Retinal pigment epithelial cell (primary cell): ENCODE data around the gene SAP25.

ENCODE experiments used
- DNase-seq: peaks from one replicate; pipeline ENCODE4 v3.0.0-alpha.2; 2010; ENCODE audit warnings: low read depth
- H3K4me3 ChIP-seq: 2 replicates; pipeline ENCODE4 v1.5.1; 2011; ENCODE audit warnings: mild to moderate bottlenecking, low read length, control low read depth, moderate library complexity
- CTCF ChIP-seq: conservative IDR thresholded peaks from 2 replicates; pipeline ENCODE4 v1.5.1; 2011; ENCODE audit warnings: low read depth, low read length, control low read depth, inconsistent platforms

Gene SAP25

GRCh38 chr7:100580466-100581283 lies 7.0 kb upstream of the SAP25 start:
- no peak overlapping the region for H3K4me3 ChIP-seq
- no peak for DNase-seq
- TF ChIP-seq CTCF = no peak

- no peak for DNase-seq
- no peak for TF ChIP-seq CTCF
- no peak overlapping the region for H3K4me3 ChIP-seq
Observed at GRCh38 chr7:100578246-100579183, 4.8 kb upstream of the SAP25 start.

DNA sequence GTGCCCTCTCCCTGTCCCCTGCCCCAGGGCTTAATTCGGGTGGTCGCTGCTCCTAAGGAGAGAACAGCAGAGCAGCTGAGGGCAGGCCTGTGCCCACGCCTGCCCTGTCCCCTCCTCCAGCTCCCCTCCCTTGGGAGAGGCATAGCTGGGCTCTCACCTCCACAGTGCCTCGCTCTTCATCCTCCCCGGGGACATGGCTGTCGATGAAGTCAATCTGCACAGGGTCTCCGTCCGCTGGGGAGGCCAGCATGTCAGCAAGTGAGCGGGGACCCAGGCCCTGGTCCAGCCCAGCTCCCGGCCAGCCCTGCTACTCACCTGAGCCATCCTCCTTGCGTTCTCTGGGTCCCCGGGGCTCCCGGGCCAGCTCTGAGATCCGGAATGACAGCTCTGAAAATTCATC lies 3.8 kb upstream of the SAP25 start:
- H3K4me3 ChIP-seq = no peak overlapping the region
- no peak for TF ChIP-seq CTCF
- DNase-seq = no peak

DNA sequence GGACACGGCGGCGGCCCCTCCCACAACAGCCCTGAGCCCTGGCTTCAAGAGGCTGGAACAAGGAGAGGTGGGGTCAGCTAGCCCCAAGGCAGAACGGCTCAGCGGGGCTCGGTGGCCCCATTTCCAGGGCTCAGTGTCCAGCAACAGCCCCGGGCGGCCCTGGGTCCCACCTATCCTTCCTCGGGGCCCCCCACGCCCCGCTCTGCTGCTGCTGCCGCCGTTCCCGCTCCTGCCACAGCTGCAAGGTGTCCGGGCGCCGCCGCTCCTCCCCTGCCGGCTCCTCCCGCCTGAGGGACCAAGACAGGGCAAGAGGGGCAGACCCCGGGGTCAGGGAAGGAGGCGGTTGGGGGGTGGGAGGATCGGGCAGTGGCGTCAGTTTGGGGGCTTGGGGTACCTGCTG lies 3.4 kb upstream of the SAP25 start:
- no peak for DNase-seq
- no peak for TF ChIP-seq CTCF
- no peak overlapping the region for H3K4me3 ChIP-seq

DNA sequence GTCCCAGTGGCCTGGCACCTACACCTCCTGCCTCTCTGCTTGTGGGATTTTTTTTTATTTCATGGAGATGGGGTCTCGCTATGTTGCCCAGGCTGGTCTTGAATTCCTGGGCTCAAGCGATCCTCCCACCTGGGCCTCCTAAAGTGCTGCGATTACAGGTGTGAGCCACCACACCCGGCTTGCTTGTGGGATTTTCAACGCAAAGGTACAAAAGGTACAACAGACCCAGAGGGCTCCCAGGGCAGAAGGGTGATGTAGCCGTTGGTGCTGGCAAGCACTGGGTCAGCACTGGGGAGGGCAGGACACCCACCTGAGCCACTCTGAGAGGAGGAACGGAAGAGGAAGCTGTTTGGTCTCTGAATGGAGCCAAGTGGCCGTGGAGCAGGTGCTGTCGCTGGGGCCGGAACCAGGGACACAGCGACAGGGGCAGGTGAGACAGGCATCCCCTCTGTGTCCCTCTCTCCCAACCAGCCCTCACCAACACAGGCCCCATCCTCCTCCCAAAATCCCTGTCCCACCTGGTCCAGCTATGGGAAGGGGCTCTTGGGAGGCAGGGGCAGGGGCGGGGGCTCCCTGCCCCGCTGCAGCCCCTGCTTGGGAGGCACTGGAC lies 2.8 kb upstream of the SAP25 start:
- DNase-seq = no peak
- TF ChIP-seq CTCF = no peak
- H3K4me3 ChIP-seq = no peak overlapping the region

- DNase-seq = no peak
- TF ChIP-seq CTCF = no peak
- no peak overlapping the region for H3K4me3 ChIP-seq
Observed at GRCh38 chr7:100575746-100576383, 2.2 kb upstream of the SAP25 start.
